ENCODE results near the gene C14orf132.

C14orf132 gene

DNA sequence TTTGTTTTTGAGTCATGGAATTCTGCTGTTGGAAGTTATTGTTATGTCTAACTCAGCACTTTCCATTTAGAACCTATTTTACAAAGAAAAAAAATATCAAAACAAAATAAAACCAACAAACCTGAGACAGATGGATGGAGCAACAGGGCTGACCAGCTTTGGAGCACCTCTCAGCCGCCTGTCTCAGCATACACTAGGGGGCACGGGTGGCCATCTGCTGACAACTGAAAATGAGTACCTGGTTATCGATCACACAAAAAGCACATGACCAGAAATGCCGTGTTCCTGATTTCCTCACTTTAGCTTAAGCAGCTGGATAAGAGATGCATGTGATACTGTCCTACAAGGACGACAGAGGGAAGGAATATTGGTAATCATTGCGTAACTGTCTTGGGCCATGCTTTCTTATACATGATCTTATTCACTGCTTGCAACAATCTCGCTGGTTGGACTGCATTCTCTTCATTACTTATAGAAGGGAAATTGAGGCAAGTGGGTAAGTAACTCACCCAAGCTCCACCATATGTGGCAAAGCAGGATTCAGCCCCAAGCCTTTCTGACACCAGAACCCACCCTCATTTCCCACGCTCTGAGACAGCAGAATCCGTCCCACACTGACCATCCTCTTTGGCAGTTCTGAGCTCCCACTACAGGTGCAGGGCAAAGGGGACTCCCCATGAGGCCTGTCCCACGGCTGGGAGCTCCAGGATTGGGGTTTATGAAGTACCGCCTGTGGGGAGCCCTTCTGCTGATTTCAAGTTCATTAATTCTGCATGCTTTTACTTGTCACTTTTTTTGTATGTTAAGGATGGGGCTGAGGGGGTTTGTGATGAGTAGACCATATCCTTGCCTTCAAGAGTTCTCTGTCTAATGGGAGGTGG lies 43.5 kb downstream of the C14orf132 start:
- DNase-seq (ENCODE audit: low spot score) (no peak), FAIRE-seq (no peak)

GRCh38 chr14:96083667-96084320 lies 44.6 kb downstream of the C14orf132 start:
- no peak for DNase-seq (ENCODE audit: low spot score)

DNA sequence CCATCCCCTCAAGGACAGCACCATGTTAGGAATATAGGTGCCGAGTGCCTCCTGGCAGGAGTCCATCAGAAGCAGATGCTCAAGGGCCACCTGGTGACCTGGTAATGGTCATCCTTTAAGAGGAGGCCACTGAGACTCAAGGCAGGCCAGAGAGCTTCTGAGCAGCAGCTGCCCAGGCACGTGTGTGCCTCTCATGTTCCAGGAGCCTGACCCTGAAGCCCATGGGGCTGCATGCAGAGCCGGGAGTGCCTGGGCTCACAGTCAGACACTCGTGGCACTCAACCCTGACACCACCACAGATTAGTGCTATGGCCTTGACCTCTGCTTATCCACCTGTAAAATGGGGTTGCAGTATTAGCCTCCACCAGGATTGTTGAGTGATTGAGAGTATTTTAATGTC lies 45.6 kb downstream of the C14orf132 start:
- DNase-seq (ENCODE audit: low spot score) (no peak), FAIRE-seq (no peak)

More at GRCh38 chr14:96083667-96084320, 44.6 kb downstream of the C14orf132 start:
- no peak for FAIRE-seq

- FAIRE-seq (no peak), DNase-seq (ENCODE audit: low spot score) (no peak)
Observed at GRCh38 chr14:96085369-96085768, 46.2 kb downstream of the C14orf132 start.

- FAIRE-seq = no peak
- DNase-seq (ENCODE audit: low spot score) = peak; percentile 64
Observed at GRCh38 chr14:96086032-96086431, 46.9 kb downstream of the C14orf132 start.

- DNase-seq (ENCODE audit: low spot score) (peak; percentile 11), FAIRE-seq (no peak)
Observed at GRCh38 chr14:96086574-96087077, 47.5 kb downstream of the C14orf132 start.

DNA sequence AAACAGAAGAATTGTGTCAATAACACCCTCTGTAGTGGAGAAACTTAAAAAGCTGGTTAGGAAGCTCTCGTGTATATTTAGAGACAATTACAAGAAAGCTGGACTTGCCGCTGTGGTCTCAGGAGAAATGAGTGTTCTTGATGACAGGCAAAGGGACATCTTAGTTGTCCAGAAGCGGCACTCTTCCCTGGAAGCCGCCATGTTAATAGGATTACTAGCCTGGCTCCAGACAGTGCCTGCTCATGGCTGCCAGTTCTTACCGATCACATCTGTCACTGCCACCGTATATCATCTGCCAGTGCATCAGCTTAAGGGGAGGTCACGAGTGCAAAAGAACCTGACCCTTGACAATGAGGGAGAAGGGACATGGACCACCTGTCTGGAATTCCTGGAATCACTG lies 48.9 kb downstream of the C14orf132 start:
- FAIRE-seq (no peak), DNase-seq (ENCODE audit: low spot score) (no peak)

- no peak for FAIRE-seq
- DNase-seq (ENCODE audit: low spot score) = no peak
Observed at GRCh38 chr14:96088481-96088880, 49.3 kb downstream of the C14orf132 start.

- FAIRE-seq = no peak
- DNase-seq (ENCODE audit: low spot score) = no peak
Observed at GRCh38 chr14:96088911-96089310, 49.7 kb downstream of the C14orf132 start.

DNA sequence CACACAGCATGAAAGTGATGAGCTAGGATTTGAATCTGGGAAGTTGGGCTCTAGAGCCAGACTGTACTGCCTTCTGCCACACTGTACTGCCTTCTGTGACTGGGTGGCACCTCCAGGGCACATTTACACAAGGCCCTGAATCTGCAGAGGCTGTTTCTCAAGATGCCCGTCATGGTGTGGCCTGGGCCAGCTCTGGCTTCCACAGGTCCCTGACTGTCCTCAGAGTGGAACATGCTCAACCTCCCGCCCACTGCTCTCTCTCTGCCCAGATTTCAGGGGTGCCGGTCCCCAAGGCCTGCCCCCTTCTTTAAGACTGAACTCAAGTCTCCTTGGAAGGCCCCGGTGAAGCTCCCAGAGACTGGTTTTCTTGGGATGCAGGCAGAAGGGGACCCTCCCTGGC lies 50.2 kb downstream of the C14orf132 start:
- DNase-seq (ENCODE audit: low spot score) (no peak), FAIRE-seq (no peak)

GRCh38 chr14:96090441-96091148 lies 51.4 kb downstream of the C14orf132 start:
- FAIRE-seq (no peak), DNase-seq (ENCODE audit: low spot score) (peak; percentile 30)

- DNase-seq (ENCODE audit: low spot score) (no peak), FAIRE-seq (no peak)
Observed at GRCh38 chr14:96091149-96091693, 52.1 kb downstream of the C14orf132 start.

- FAIRE-seq = no peak
Observed at GRCh38 chr14:96091941-96092411, 52.8 kb downstream of the C14orf132 start.

DNA sequence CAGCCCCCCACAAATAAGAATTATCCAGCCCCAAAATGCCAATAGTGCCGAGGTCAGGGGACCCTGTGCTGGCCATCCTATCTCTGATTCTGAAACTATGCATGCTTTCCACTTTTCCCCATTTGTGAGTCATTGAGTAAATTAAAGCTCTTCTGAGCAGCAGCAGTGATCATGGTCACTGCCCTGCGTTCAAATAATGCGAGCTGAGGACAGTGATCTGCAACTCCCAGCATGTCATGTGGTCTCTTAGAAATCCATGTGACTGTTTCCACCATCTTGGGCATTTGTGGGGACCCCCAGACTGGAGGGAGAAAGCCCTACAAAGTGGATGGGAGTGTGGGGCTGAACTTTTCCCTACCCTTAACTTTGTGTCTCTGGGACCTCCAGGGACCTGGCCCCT lies 53.8 kb downstream of the C14orf132 start:
- FAIRE-seq (no peak), DNase-seq (ENCODE audit: low spot score) (no peak)

More at GRCh38 chr14:96091941-96092411, 52.8 kb downstream of the C14orf132 start:
- DNase-seq (ENCODE audit: low spot score) = no peak

DNA sequence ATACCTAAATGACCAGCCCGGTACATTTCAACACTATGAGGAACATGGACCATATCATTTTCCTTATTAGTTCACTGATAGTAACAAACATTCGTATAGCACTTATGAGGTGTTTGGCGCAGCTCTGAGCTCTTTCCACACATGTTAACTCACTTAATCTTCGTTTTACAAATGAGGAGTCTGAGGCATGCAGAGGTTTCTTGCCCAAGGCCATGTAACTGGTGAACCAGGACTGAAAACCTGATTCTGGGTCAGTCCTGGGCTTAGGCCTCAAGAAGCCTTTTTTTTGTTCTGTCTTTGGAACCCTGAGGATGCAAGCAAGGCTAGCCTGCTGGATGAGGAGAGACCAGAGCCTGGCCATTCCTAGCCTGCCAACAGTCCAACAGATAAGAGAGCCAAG lies 55.0 kb downstream of the C14orf132 start:
- FAIRE-seq = no peak
- DNase-seq (ENCODE audit: low spot score) = no peak

- DNase-seq (ENCODE audit: low spot score) = no peak
Observed at GRCh38 chr14:96094656-96095055, 55.5 kb downstream of the C14orf132 start.

DNA sequence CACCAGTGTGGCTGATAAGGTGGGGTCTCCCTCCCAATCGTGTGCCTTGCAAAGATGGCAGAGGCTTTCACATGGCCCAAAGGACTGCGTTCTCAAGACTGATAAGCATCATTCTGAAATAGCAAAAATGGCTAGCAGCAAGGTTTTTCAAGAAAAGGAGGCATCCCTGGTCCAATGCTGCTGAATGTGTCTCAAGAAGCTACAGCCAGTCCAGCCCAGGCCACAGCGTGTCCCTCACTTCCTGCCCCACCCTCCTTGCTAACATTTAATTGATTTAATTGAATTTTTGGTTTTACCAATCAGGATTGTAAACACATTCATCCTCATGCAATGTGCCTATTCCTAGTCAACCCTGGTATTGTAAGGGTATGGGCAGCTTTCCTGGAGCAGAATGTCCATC lies 55.9 kb downstream of the C14orf132 start:
- DNase-seq (ENCODE audit: low spot score) (no peak), FAIRE-seq (no peak)

More at GRCh38 chr14:96094656-96095055, 55.5 kb downstream of the C14orf132 start:
- no peak for FAIRE-seq

GRCh38 chr14:96095581-96096476 lies 56.7 kb downstream of the C14orf132 start:
- DNase-seq (ENCODE audit: low spot score) = no peak
- FAIRE-seq = no peak

DNA sequence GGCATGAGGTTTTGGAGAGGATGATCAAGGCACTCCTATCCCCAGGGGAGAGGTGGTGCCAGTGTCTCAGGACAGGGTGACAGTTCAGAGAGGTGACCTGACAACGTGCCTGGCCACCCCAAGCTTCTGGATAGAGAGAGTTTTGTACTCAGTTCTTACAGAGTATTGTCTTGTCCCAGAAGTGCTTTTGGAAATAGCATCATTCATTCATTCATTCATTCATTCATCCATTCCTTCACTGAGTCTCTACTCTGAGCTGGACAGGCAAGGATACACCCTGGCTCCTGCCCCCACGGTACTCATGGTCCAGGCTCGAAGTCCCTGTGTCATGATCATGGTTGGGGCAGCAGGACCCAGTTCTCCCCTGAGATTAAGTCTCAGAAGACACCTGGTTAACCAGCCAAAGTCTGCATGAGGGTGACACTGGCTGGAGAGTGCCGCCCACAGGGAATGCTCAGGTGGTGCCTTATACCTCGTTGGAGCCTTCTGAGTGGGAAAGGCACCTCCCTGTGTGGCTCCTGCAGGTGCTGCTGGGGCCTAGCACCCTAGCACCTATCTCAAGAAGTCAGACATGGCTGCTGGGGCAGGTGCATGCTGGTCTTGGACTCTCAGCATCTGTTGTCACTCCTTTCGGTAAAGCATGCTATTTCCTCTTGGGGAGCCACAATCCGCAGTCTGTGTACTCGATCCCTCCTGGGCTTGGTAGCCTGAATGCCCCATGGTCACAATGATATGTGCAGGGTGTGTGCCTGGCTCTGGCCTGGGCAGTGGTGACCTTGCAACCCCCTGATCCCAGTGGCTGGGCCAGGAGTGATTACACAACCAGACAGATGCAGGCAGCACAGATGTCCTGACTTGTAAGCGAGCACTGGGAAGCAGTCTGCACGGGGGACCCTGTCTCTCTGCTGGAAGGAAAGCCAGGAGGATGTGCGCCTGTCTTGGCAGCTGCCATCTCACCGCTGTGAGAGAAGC lies 57.8 kb downstream of the C14orf132 start:
- FAIRE-seq (no peak), DNase-seq (ENCODE audit: low spot score) (no peak)

Data from urothelium cell line (cell line).